PC-3 (cell line): ENCODE data around the gene NOTCH4. TPM values are rescaled to one million over a fixed set of nuclear protein-coding genes. Genes with fewer than 3 reads are reported as not detected.

ENCODE experiments used
- ATAC-seq: fragments of 200-7000 bp; cut with Tn5 transposase; 2 replicates; pipeline ENCODE4 v1.9.1; 2020; ENCODE audit warnings: mild to moderate bottlenecking, moderate library complexity
- BruUV-seq: library from RNA; stranded (reverse); fragments of 400-500 nt; replicated peaks from 2 replicates; lab custom pipeline; 2021; lab: Mats Ljungman, UMichigan
- CTCF ChIA-PET: fragments of 300-600 bp; sonication (Branson Sonifier 250); formaldehyde crosslinking; loops from one replicate; lab custom pipeline; 2022; ENCODE audit warnings: antibody characterized with exemption; lab: Charles Lee
- POLR2A ChIA-PET: fragments of 300-600 bp; sonication (Branson Sonifier 250); formaldehyde crosslinking; loops from one replicate; lab custom pipeline; 2022; ENCODE audit warnings: antibody characterized with exemption; ENCODE audit not compliant: unreplicated experiment; lab: Charles Lee
- DNase-seq: peaks from one replicate; pipeline ENCODE4 v3.0.0-alpha.2; 2015
- H2AFZ ChIP-seq: fragments of 300-600 bp; sonication (generic); 2 replicates; pipeline ENCODE4 v1.6.0; 2016; ENCODE audit warnings: antibody characterized with exemption, low read length
- H3F3A ChIP-seq: fragments of 300-600 bp; sonication (generic); one replicate; pipeline ENCODE4 v1.6.0; 2017; ENCODE audit warnings: antibody characterized with exemption, low read length, control low read depth, mild to moderate bottlenecking; ENCODE audit not compliant: unreplicated experiment
- H3K27ac ChIP-seq: fragments of 300-600 bp; sonication (generic); 2 replicates; pipeline ENCODE4 v1.5.1; 2016; ENCODE audit warnings: mild to moderate bottlenecking, low read length
- H3K27me3 ChIP-seq: fragments of 300-600 bp; sonication (generic); 2 replicates; pipeline ENCODE4 v1.6.1; 2016; ENCODE audit warnings: low read length, mixed read lengths
- H3K36me3 ChIP-seq: fragments of 300-600 bp; sonication (generic); 2 replicates; pipeline ENCODE4 v1.6.1; 2016; ENCODE audit warnings: low read depth, mixed run types, low read length, mixed read lengths
- H3K4me1 ChIP-seq: fragments of 300-600 bp; sonication (generic); 2 replicates; pipeline ENCODE4 v1.5.1; 2016; ENCODE audit warnings: low read length; ENCODE audit not compliant: insufficient read depth
- H3K4me2 ChIP-seq: fragments of 300-600 bp; sonication (generic); 2 replicates; pipeline ENCODE4 v1.6.0; 2016; ENCODE audit warnings: low read length
- H3K4me3 ChIP-seq: fragments of 300-600 bp; sonication (generic); 2 replicates; pipeline ENCODE4 v1.5.1; 2016; ENCODE audit warnings: mild to moderate bottlenecking, low read length, mixed read lengths
- H3K79me2 ChIP-seq: fragments of 300-600 bp; sonication (generic); 2 replicates; pipeline ENCODE4 v1.6.1; 2017; ENCODE audit warnings: low read length, mixed read lengths
- H3K9ac ChIP-seq: fragments of 300-600 bp; sonication (generic); 2 replicates; pipeline ENCODE4 v1.6.0; 2016; ENCODE audit warnings: mild to moderate bottlenecking, low read length
- H3K9me2 ChIP-seq: fragments of 300-600 bp; sonication (generic); replicated peaks from 2 replicates; pipeline ENCODE4 v1.6.1; 2016; ENCODE audit warnings: mixed run types, low read length, mixed read lengths
- H3K9me3 ChIP-seq: fragments of 300-600 bp; sonication (generic); 2 replicates; pipeline ENCODE4 v1.6.1; 2016; ENCODE audit warnings: low read length, mixed read lengths
- H4K20me1 ChIP-seq: fragments of 300-600 bp; sonication (generic); 2 replicates; pipeline ENCODE4 v1.6.1; 2016; ENCODE audit warnings: low read length, mixed read lengths
- CTCF ChIP-seq: fragments of 300-600 bp; sonication (generic); conservative IDR thresholded peaks from 2 replicates; pipeline ENCODE4 v1.5.1; 2017; ENCODE audit warnings: antibody characterized with exemption, low read depth, mild to moderate bottlenecking, low read length
- EZH2 ChIP-seq: fragments of 300-600 bp; sonication (generic); IDR thresholded peaks from one replicate; pipeline ENCODE4 v1.6.1; 2017; ENCODE audit warnings: antibody characterized with exemption, mild to moderate bottlenecking, low read length; ENCODE audit not compliant: unreplicated experiment
- EZH2phosphoT487 ChIP-seq: fragments of 300-600 bp; sonication (generic); IDR thresholded peaks from 2 replicates; pipeline ENCODE4 v1.6.1; 2018; ENCODE audit warnings: mild to moderate bottlenecking, antibody characterized with exemption, low read length, borderline replicate concordance
- intact Hi-C: fragments of 100-400 bp; cut with micrococcal nuclease; formaldehyde crosslinking; loops from 2 replicates; pipeline ENCODE4 v1.9.0; 2023
- total RNA-seq: library from RNA; depleted of rRNA; stranded (reverse); fragments of >200 nt; gene quantifications from 2 replicates; pipeline ENCODE4 v1.2.3, GENCODE V29; 2014

The NOTCH4 gene
- total RNA-seq, 1 experiment from 2014 or later: 1.7 TPM

GRCh38 chr6:32218167-32218566 is 5.7 kb downstream of the NOTCH4 start:
- H3K27me3 ChIP-seq: peaks cover 31% of the 10 kb centered on the region
- H3K4me3 ChIP-seq: no peak overlapping the region
- intact Hi-C loops: no loop called here

GRCh38 chr6:32216998-32217397 is 6.9 kb downstream of the NOTCH4 start:
- Histone ChIP-seq H3K9me3 (no peaks in the 10 kb centered on the region), H2AFZ (no peak overlapping the region), H3K4me2 (no peak overlapping the region), H3K27me3 (peaks cover 31% of the 10 kb centered on the region), H3K4me3 (no peak overlapping the region), H3K9me2 (no peaks in the 10 kb centered on the region), H3F3A (no peaks in the 10 kb centered on the region), H3K79me2 (no peaks in the 10 kb centered on the region), H3K9ac (no peak overlapping the region), H3K4me1 (no peaks in the 10 kb centered on the region), H3K36me3 (no peaks in the 10 kb centered on the region), H3K27ac (no peak overlapping the region), H4K20me1 (no peaks in the 10 kb centered on the region)
- intact Hi-C loops: no loop called here
- BruUV-seq: no TSS peak
- TF ChIP-seq CTCF (no peak), EZH2phosphoT487 (no peak), EZH2 (no peak)
- DNase-seq: no peak
- no peak for ATAC-seq
- POLR2A ChIA-PET: no interaction called here
- CTCF ChIA-PET: no interaction called here

More at GRCh38 chr6:32218167-32218566, 5.7 kb downstream of the NOTCH4 start:
- Histone ChIP-seq H3K27ac (no peak overlapping the region), H3K9ac (no peak overlapping the region), H3K36me3 (no peaks in the 10 kb centered on the region), H3F3A (no peaks in the 10 kb centered on the region), H3K79me2 (no peaks in the 10 kb centered on the region), H3K9me2 (no peaks in the 10 kb centered on the region), H2AFZ (no peak overlapping the region), H4K20me1 (no peaks in the 10 kb centered on the region), H3K4me1 (no peaks in the 10 kb centered on the region), H3K9me3 (no peaks in the 10 kb centered on the region), H3K4me2 (no peak overlapping the region)
- ChIA-PET CTCF (no interaction called here), POLR2A (no interaction called here)
- ATAC-seq (no peak), DNase-seq (no peak)
- TF ChIP-seq EZH2 (no peak), CTCF (no peak), EZH2phosphoT487 (no peak)
- no TSS peak for BruUV-seq

GRCh38 chr6:32216285-32216684 is 7.6 kb downstream of the NOTCH4 start:
- Histone ChIP-seq H4K20me1 (no peaks in the 10 kb centered on the region), H3K9me3 (no peaks in the 10 kb centered on the region), H2AFZ (no peak overlapping the region), H3K4me2 (no peak overlapping the region), H3K9me2 (no peaks in the 10 kb centered on the region), H3K4me3 (no peak overlapping the region), H3F3A (no peaks in the 10 kb centered on the region), H3K79me2 (no peaks in the 10 kb centered on the region), H3K27me3 (peaks cover 27% of the 10 kb centered on the region), H3K27ac (no peak overlapping the region), H3K36me3 (no peaks in the 10 kb centered on the region), H3K9ac (no peak overlapping the region), H3K4me1 (no peaks in the 10 kb centered on the region)
- TF ChIP-seq CTCF (no peak), EZH2 (no peak), EZH2phosphoT487 (no peak)
- ChIA-PET POLR2A (no interaction called here), CTCF (no interaction called here)
- intact Hi-C loops: no loop called here
- ATAC-seq (no peak), DNase-seq (no peak)
- no TSS peak for BruUV-seq
